ENCODE results near the gene NUP210L.

- TF ChIP-seq CTCF (IDR thresholded peaks at IDR 0.05) (no peak), POLR2A (IDR thresholded peaks at IDR 0.05) (no peak)
These were observed 159.2 kb downstream of the NUP210L start for GRCh38 chr1:153995640-153996039.
